Measurements from ENCODE around the gene ORM1. TPM values are rescaled to one million over a fixed set of nuclear protein-coding genes. Genes with fewer than 3 reads are reported as not detected.
A peak's percentile ranks its signal among the peaks of the same experiment; 100 is the strongest.

Gene ORM1
- total RNA-seq, 1 experiment from 2014 or later = 4.4 TPM

DNA sequence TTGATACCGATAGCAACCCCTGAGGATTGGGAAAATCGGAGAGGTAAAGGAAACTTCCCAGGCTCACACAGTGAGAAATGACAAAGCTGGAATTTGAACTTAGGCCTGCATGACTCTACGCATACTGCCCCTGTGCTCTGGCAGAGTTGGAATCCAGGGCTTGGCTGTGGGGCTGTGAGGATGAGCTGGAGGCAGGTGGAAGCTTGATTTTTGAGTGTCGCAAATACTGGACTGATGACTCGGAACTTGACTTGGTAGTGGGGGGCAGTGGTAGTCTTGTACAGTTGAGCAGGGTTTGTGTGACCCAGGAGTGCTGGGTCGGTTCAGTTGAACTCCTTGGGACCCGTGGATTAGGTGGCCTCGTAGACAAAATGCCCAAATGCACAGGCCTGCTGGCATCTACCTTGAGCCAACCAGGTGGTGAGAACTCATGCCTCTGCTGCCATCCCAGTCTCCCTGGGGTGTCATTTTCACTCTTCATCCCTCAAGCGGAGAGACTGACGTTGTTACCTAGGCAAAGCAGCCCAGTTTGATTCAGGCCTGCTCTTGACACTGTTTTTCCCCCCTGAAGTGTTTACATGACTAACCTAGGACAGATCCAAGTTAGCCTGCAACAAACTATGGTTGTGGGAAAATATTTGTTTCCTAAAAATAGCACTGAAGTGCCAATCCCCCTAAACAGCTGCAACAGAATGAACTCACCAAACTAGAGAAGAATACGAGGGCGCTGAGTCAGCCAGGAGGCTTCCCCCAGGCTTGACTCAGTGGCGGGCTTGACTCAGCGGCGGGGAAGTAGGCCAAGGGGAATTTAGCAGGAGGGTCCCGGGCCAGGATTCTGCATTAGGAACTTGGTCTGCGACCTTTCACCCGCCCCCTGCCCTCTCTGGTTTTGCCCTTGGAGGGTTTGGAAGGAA lies 45.7 kb upstream of the ORM1 start:
- H3K4ac ChIP-seq (ENCODE audit: low read depth, low read length) = no peak overlapping the region; the same call in 1 of the 2 replicates

More for the DNA sequence above, 45.7 kb upstream of the ORM1 start:
- H3K36me3 Mint-ChIP-seq (ENCODE audit: insufficient read depth in 1 of 3, low read depth in 3 of 3) = peaks cover 0 to 4% (median 2%) of the 10 kb centered on the region in 3 experiments; a peak in 3 of 7 replicates
- Histone ChIP-seq H3T11ph (ENCODE audit: low read length) (no peak overlapping the region), H3K4me2 (ENCODE audit: insufficient read depth, insufficient read length, low read length) (no peak overlapping the region), H2BK120ac (ENCODE audit: low read depth, low read length, poor library complexity, severe bottlenecking) (no peak overlapping the region), H3K56ac (ENCODE audit: insufficient read length, low read depth, low read length) (no peak overlapping the region), H2AFZ (ENCODE audit: low read length) (no peak overlapping the region), H3K14ac (ENCODE audit: insufficient read depth, low read length) (no peak overlapping the region), H3K27ac (ENCODE audit: insufficient read length, low read depth, low read length) (no peak overlapping the region), H4K8ac (replicated peaks; ENCODE audit: insufficient read length, low read depth, low read length) (no peak overlapping the region), H3K23me2 (ENCODE audit: insufficient read length, low read depth, low read length, poor library complexity, severe bottlenecking) (no peaks in the 10 kb centered on the region), H2BK20ac (ENCODE audit: low read depth, low read length, poor library complexity, severe bottlenecking) (no peak overlapping the region), H2BK12ac (ENCODE audit: insufficient read length, low read depth, low read length) (no peak overlapping the region), H3K18ac (ENCODE audit: insufficient read length, low read depth, low read length) (no peak overlapping the region), H4K91ac (ENCODE audit: insufficient read length, low read depth, low read length) (no peak overlapping the region), H2BK15ac (ENCODE audit: low read depth, low read length) (no peak overlapping the region), H3K4me1 (ENCODE audit: insufficient read depth, low read length) (no peaks in the 10 kb centered on the region), H3K27me3 (ENCODE audit: insufficient read depth, low read length) (no peaks in the 10 kb centered on the region), H2AK5ac (ENCODE audit: insufficient read length, low read length) (no peak overlapping the region), H3K9me3 (ENCODE audit: control insufficient read depth, low read depth, low read length) (no peaks in the 10 kb centered on the region), H3K9ac (ENCODE audit: extremely low read depth, insufficient read length, low read length) (no peak overlapping the region), H3K23ac (ENCODE audit: insufficient read length, low read depth, low read length) (no peak overlapping the region), H3K79me2 (ENCODE audit: insufficient read depth, low read length) (no peaks in the 10 kb centered on the region), H2BK5ac (ENCODE audit: insufficient read length, low read length) (no peak overlapping the region), H4K20me1 (ENCODE audit: control insufficient read depth, insufficient read depth, insufficient read length) (no peaks in the 10 kb centered on the region), H3K79me1 (ENCODE audit: insufficient read depth, low read depth, low read length, poor library complexity, severe bottlenecking) (no peaks in the 10 kb centered on the region), H4K5ac (ENCODE audit: insufficient read length, low read depth, low read length) (no peak overlapping the region)
- WGBS (ENCODE audit: extremely low coverage, insufficient read length, low lambda C conversion rate) = no CpG with 5 or more reads among the region's 18 CpGs
- H3K27me3 Mint-ChIP-seq (ENCODE audit: low read depth) = no peaks in the 10 kb centered on the region; the same call in 1 of the 2 replicates
- DNase-seq = peak; percentile 17
- H3K4me3 Mint-ChIP-seq = no peak overlapping the region; a peak in 1 of 5 replicates
- no peaks in the 10 kb centered on the region for H3K4me1 Mint-ChIP-seq
- H3K27ac Mint-ChIP-seq = peak overlapping the region in 2 of 3 experiments; percentile 37 to 81; a peak in 5 of 7 replicates
- H3K9me3 Mint-ChIP-seq = no peaks in the 10 kb centered on the region
- TF ChIP-seq CTCF (conservative IDR thresholded peaks at IDR 0.05) = no peak
